GM06990 (cell line): ENCODE data around the gene TNP2.

Experiments
- DNase-seq: peaks from one replicate; pipeline ENCODE4 v3.0.0-alpha.2; 2011; ENCODE audit not compliant: insufficient read length; ENCODE audit errors: extremely low read depth
- H3K27me3 ChIP-seq: replicated peaks from 2 replicates; pipeline ENCODE4 v1.6.0; 2011; ENCODE audit warnings: low read length; ENCODE audit not compliant: control insufficient read depth, insufficient read depth
- H3K36me3 ChIP-seq: 2 replicates; pipeline ENCODE4 v1.5.1; 2011; ENCODE audit warnings: low read length; ENCODE audit not compliant: control insufficient read depth, insufficient read depth
- H3K4me3 ChIP-seq: replicated peaks from 2 replicates; pipeline ENCODE4 v1.5.1; 2011; ENCODE audit warnings: low read depth, mild to moderate bottlenecking, control low read depth, low read length
- CTCF ChIP-seq: IDR thresholded peaks from 2 replicates; pipeline ENCODE4 v1.5.1; 2011; ENCODE audit warnings: low read length, control low read depth, mild to moderate bottlenecking, inconsistent platforms; ENCODE audit not compliant: insufficient read depth, poor library complexity, severe bottlenecking

Gene TNP2

GRCh38 chr16:11271610-11272009 is 2.5 kb upstream of the TNP2 start:
- no peak for TF ChIP-seq CTCF
- DNase-seq: no peak
- H3K4me3 ChIP-seq: no peak overlapping the region
- H3K36me3 ChIP-seq: no peaks in the 10 kb centered on the region
- H3K27me3 ChIP-seq: no peaks in the 10 kb centered on the region; the same call in 1 of the 2 replicates

DNA sequence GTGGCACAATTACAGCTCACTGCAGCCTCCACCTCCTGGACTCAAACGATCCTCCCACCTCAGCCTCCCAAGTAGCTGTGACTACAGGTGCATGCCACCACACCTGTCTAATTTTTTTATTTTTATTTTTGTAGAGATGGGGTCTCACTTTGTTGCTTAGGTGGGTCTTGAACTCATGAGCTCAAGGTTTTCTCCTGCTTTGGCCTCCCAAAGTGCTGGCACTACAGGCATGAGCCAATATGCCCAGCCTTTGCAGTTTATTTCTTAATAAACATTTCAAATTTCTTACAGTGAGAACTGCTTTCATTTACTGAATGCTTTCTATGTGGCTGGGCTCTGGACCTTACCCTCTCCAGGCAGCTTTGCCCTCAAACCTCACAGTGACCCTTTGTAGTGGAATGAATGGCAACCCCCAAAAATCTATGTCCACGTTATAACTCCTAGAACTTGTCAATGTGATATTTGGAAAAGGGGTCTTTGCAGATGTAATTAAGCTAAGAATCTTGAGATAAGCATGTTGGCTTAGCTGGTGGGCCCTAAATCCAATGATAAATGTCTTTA is 1.6 kb upstream of the TNP2 start:
- no peak for TF ChIP-seq CTCF
- H3K27me3 ChIP-seq: no peaks in the 10 kb centered on the region; the same call in 1 of the 2 replicates
- no peaks in the 10 kb centered on the region for H3K36me3 ChIP-seq
- no peak overlapping the region for H3K4me3 ChIP-seq
- DNase-seq: no peak

DNA sequence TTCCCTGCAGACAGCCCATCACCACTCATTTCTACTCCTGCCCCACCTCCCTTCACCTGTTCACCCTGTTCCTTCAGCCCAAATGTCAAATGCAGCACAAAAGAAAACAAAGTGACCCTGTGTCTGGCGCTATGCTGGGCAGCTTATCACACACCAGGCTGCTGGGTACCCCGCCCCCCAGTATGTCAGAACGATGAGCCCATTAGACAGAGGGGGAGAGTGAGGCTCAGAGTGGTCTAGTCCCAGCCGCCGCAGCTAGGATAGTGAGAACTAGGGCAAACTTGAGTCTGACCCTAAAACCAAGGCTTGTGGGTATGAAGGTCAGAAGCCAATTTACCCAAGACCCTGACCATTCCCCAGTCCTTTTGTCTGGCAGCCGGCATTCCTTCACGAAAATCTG is 4.0 kb downstream of the TNP2 start:
- H3K4me3 ChIP-seq: no peak overlapping the region
- H3K27me3 ChIP-seq: no peaks in the 10 kb centered on the region
- DNase-seq: no peak
- no peak for TF ChIP-seq CTCF
- H3K36me3 ChIP-seq: no peaks in the 10 kb centered on the region

GRCh38 chr16:11264155-11264832 is 4.8 kb downstream of the TNP2 start:
- no peak for TF ChIP-seq CTCF
- Histone ChIP-seq H3K36me3 (no peaks in the 10 kb centered on the region), H3K27me3 (no peaks in the 10 kb centered on the region), H3K4me3 (no peak overlapping the region)
- no peak for DNase-seq

- H3K4me3 ChIP-seq: no peak overlapping the region
- TF ChIP-seq CTCF: no peak
- no peaks in the 10 kb centered on the region for H3K36me3 ChIP-seq
- no peaks in the 10 kb centered on the region for H3K27me3 ChIP-seq
- DNase-seq: no peak
Measured at GRCh38 chr16:11263737-11264136, 5.4 kb downstream of the TNP2 start.
